ENCODE measurements around the gene TNFRSF8. TPM values are rescaled to one million over a fixed set of nuclear protein-coding genes. Genes with fewer than 3 reads are reported as not detected.

TNFRSF8 gene
- total RNA-seq, 1 experiment from 2014 or later = 2.9 TPM

DNA sequence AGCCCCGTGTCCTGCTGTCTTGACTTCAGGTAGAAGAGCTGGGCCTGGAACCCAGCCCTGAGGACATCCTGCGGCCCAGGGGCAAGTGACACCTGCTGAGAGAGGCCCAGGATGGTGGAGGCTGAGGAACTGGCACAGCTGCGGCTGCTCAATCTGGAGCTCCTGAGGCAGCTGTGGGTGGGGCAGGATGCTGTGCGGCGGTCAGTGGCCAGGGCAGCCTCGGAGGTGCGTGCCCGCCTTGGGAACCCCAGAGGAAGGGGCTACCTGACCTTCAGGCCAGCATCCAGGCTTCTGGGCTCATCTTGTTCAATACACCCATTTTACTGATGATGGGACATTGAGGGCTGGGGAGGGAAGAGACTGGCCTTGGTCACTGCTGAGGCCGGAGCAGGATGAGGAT is 41.5 kb upstream of the TNFRSF8 start:
- no peaks in the 10 kb centered on the region for H3K27me3 ChIP-seq (ENCODE audit: insufficient read depth, low read length)
- H4K91ac ChIP-seq (ENCODE audit: insufficient read length, low read depth, low read length) = no peak overlapping the region
- H3K56ac ChIP-seq (ENCODE audit: insufficient read length, low read depth, low read length) = no peak overlapping the region
- no peaks in the 10 kb centered on the region for H3K27me3 Mint-ChIP-seq (ENCODE audit: low read depth)
- H3K9me3 Mint-ChIP-seq = no peaks in the 10 kb centered on the region
- peaks cover 4 to 5% of the 10 kb centered on the region in 2 experiments; a peak in 1 of 4 replicates for H3K4me1 Mint-ChIP-seq
- H3T11ph ChIP-seq (ENCODE audit: low read length) = no peak overlapping the region
- no peak overlapping the region for H4K5ac ChIP-seq (ENCODE audit: insufficient read length, low read depth, low read length)
- no peak overlapping the region for H3K4me3 Mint-ChIP-seq
- H3K4ac ChIP-seq (ENCODE audit: low read depth, low read length) = no peak overlapping the region
- no peak overlapping the region for H3K18ac ChIP-seq (ENCODE audit: insufficient read length, low read depth, low read length)
- H2BK5ac ChIP-seq (ENCODE audit: insufficient read length, low read length) = no peak overlapping the region
- no peaks in the 10 kb centered on the region for H3K4me1 ChIP-seq (ENCODE audit: insufficient read depth, low read length)
- no peak overlapping the region for H3K4me2 ChIP-seq (ENCODE audit: insufficient read depth, insufficient read length, low read length)
- H4K8ac ChIP-seq (replicated peaks; ENCODE audit: insufficient read length, low read depth, low read length) = no peak overlapping the region
- WGBS (ENCODE audit: extremely low coverage, insufficient read length, low lambda C conversion rate) = no CpG with 5 or more reads among the region's 9 CpGs
- no peak overlapping the region for H3K27ac Mint-ChIP-seq
- H3K9ac ChIP-seq (ENCODE audit: extremely low read depth, insufficient read length, low read length) = no peak overlapping the region
- TF ChIP-seq, protein P1, sequence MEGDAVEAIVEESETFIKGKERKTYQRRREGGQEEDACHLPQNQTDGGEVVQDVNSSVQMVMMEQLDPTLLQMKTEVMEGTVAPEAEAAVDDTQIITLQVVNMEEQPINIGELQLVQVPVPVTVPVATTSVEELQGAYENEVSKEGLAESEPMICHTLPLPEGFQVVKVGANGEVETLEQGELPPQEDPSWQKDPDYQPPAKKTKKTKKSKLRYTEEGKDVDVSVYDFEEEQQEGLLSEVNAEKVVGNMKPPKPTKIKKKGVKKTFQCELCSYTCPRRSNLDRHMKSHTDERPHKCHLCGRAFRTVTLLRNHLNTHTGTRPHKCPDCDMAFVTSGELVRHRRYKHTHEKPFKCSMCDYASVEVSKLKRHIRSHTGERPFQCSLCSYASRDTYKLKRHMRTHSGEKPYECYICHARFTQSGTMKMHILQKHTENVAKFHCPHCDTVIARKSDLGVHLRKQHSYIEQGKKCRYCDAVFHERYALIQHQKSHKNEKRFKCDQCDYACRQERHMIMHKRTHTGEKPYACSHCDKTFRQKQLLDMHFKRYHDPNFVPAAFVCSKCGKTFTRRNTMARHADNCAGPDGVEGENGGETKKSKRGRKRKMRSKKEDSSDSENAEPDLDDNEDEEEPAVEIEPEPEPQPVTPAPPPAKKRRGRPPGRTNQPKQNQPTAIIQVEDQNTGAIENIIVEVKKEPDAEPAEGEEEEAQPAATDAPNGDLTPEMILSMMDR (conservative IDR thresholded peaks at IDR 0.05) = no peak
- H3K27ac ChIP-seq (ENCODE audit: insufficient read length, low read depth, low read length) = no peak overlapping the region
- no peak overlapping the region for H2AFZ ChIP-seq (ENCODE audit: low read length)
- H3K79me2 ChIP-seq (ENCODE audit: insufficient read depth, low read length) = peaks cover 5% of the 10 kb centered on the region; the same call in 1 of the 2 replicates
- H2AK5ac ChIP-seq (ENCODE audit: insufficient read length, low read length) = no peak overlapping the region
- H3K9me3 ChIP-seq (ENCODE audit: control insufficient read depth, low read depth, low read length) = no peaks in the 10 kb centered on the region
- no peak overlapping the region for H3K23ac ChIP-seq (ENCODE audit: insufficient read length, low read depth, low read length)
- no peak overlapping the region for H2BK120ac ChIP-seq (ENCODE audit: low read depth, low read length, poor library complexity, severe bottlenecking)
- peaks cover 28 to 45% (median 44%) of the 10 kb centered on the region in 3 experiments; a peak in 6 of 7 replicates for H3K36me3 Mint-ChIP-seq (ENCODE audit: insufficient read depth in 1 of 3, low read depth in 3 of 3)
- H2BK15ac ChIP-seq (ENCODE audit: low read depth, low read length) = no peak overlapping the region
- no peak for DNase-seq
- H3K23me2 ChIP-seq (ENCODE audit: insufficient read length, low read depth, low read length, poor library complexity, severe bottlenecking) = peaks cover 5% of the 10 kb centered on the region
- no peak overlapping the region for H2BK12ac ChIP-seq (ENCODE audit: insufficient read length, low read depth, low read length)
- H3K14ac ChIP-seq (ENCODE audit: insufficient read depth, low read length) = no peak overlapping the region; the same call in 1 of the 2 replicates
- H4K20me1 ChIP-seq (ENCODE audit: control insufficient read depth, insufficient read depth, insufficient read length) = no peaks in the 10 kb centered on the region
- peaks cover 6% of the 10 kb centered on the region for H3K79me1 ChIP-seq (ENCODE audit: insufficient read depth, low read depth, low read length, poor library complexity, severe bottlenecking)
- no peak overlapping the region for H2BK20ac ChIP-seq (ENCODE audit: low read depth, low read length, poor library complexity, severe bottlenecking)
